ENCODE results near the gene POM121. TPM values are rescaled to one million over a fixed set of nuclear protein-coding genes. Genes with fewer than 3 reads are reported as not detected.
A peak's percentile ranks its signal among the peaks of the same experiment; 100 is the strongest.
"Not testable (repeated sequence)": the region's sequence is repeated elsewhere in the genome, so short reads cannot be mapped to it uniquely, and the experiment has no call there.

The POM121 gene
- total RNA-seq: 68.8 and 74.3 TPM in 2 replicates
- long read RNA-seq, partial matches to known transcripts: 5 of 40 reads
- long read RNA-seq, other reads (novel, unspliced or antisense): 35 of 40 reads

DNA sequence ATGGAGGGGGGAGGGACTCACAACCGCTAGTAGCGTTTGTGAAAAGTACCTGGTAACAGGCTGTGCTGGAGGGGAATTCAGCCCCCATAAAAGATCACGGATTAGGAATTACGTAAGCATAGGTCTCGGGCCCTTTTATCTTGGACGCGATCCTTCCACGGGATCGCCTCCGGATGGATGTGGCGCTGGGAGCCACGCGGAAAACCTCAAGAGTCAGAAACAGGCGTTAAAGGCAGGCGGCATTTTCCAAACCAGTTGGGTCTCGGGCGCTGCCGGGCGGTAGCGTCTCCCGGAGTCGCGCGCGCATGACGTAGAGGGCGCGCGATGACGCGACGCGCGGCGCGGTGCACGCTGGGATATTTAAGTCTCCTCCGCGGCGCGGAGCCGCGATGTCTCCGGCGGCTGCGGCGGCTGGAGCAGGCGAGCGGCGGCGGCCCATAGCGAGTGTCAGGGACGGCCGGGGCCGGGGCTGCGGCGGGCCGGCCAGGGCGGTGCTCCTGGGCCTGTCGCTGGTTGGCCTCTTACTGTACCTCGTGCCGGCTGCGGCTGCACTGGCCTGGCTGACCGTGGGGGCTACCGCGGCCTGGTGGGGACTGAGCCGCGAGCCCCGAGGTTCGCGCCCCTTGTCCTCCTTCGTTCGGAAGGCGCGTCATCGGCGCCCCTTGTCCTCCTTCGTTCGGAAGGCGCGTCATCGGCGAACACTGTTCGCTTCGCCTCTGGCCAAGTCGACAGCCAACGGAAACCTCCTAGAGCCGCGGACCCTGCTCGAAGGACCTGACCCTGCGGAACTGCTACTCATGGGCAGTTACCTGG lies at the start of gene POM121:
TSS of gene POM121 (plus strand) at position 363 of the 813 bp plus-strand sequence. CDS start at position 390, 27 bp downstream.
- no peaks in the 10 kb centered on the region for H3K27me3 Mint-ChIP-seq (ENCODE audit: low read depth)
- H3K36me3 Mint-ChIP-seq (ENCODE audit: low read depth): peaks cover 10% of the 10 kb centered on the region
- peak within 1 kb of the TSS; percentile 99 for H3K4me3 Mint-ChIP-seq
- DNase-seq (ENCODE audit: low read depth, low spot score): peak; percentile 74
- no peak for TF ChIP-seq CTCF (conservative IDR thresholded peaks at IDR 0.05)
- H3K27ac Mint-ChIP-seq (ENCODE audit: unreplicated experiment): peak within 1 kb of the TSS; percentile 100
- peaks cover 26% of the 10 kb centered on the region for H3K4me1 Mint-ChIP-seq
- no peaks in the 10 kb centered on the region for H3K9me3 Mint-ChIP-seq

- not testable (repeated sequence) for H3K9me3 Mint-ChIP-seq; H3K36me3 Mint-ChIP-seq (ENCODE audit: low read depth); H3K27me3 Mint-ChIP-seq (ENCODE audit: low read depth)
- Mint-ChIP-seq H3K4me1 (peaks cover 15% of the 10 kb centered on the region), H3K27ac (ENCODE audit: unreplicated experiment) (peak overlapping the region; percentile 86), H3K4me3 (peak overlapping the region; percentile 97)
- TF ChIP-seq CTCF (conservative IDR thresholded peaks at IDR 0.05): peak; percentile 27
- peak; percentile 64 for DNase-seq (ENCODE audit: low read depth, low spot score)
These were observed 45.7 kb upstream of the POM121 start for GRCh38 chr7:72879079-72879736.

DNA sequence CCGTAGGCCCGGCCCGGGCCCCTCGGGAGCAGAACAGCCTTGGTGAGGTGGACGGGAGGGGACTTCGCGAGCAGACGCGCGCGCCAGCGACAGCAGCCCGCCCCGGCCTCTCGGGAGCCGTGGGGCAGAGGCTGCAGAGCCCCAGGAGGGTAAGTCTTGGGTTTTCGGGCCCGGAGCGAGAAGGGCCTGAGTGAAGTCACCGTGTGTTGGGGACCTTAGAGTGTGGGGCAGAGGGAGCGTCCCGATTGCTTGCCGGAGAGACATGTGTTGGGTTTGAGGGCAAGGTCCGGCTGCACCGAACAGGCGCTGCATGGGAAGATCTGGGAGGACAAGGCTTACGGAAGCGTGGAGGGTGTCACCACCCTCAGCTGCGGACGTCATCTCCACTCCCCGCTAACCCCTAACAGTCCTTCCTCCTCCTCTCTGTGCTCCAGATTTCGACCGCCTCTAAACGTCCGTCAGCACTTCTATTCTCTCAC lies 45.1 kb upstream of the POM121 start:
- peak overlapping the region; percentile 97 for H3K4me3 Mint-ChIP-seq
- H3K4me1 Mint-ChIP-seq: peaks cover 15% of the 10 kb centered on the region
- peak overlapping the region; percentile 54 for H3K27ac Mint-ChIP-seq (ENCODE audit: unreplicated experiment)
- not testable (repeated sequence) for H3K9me3 Mint-ChIP-seq; H3K27me3 Mint-ChIP-seq (ENCODE audit: low read depth); H3K36me3 Mint-ChIP-seq (ENCODE audit: low read depth)
- DNase-seq (ENCODE audit: low read depth, low spot score): peak; percentile 6

DNA sequence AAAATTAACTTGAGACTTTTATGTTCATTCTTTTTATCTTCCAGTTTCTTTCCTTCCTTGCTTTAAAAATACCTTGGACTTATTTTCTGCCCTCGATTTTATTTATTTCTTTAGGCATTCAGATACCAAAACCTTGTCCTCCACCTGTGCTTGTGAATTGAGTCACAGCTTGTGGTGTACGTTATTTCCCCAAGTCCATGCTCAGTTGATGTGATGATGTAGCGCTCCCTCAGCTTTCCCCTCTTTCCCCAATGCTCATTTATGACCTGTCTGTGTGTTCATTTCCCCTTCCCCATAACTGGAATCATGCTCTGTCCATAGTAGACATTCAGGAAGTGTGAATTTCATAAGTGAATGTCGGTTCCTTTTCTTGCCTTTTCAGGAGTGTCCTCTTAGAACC lies 33.1 kb upstream of the POM121 start:
- H3K27ac Mint-ChIP-seq (ENCODE audit: unreplicated experiment); H3K4me3 Mint-ChIP-seq; DNase-seq (ENCODE audit: low read depth, low spot score); H3K4me1 Mint-ChIP-seq; H3K27me3 Mint-ChIP-seq (ENCODE audit: low read depth); H3K9me3 Mint-ChIP-seq: not testable (repeated sequence)
- H3K36me3 Mint-ChIP-seq (ENCODE audit: low read depth): peaks cover 10% of the 10 kb centered on the region

DNA sequence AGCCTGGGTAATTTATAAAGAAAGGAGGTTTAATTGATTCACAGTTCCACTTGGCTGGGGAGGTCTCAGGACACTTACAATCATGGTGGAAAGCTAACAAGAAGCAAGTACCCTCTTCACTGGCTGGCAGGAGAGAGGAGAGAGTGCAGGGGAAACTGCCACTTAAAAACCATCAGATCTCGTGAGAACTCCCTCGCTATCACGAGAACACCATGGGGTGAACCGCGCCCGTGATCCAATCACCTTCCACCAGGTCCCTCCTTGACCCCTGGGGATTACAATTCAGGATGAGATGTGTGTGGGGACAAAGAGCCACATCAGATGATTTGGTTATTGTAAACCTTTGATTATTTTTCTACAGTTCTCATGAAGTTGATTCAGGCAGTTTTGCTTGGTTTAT lies 20.2 kb upstream of the POM121 start:
- DNase-seq (ENCODE audit: low read depth, low spot score); H3K27me3 Mint-ChIP-seq (ENCODE audit: low read depth); H3K27ac Mint-ChIP-seq (ENCODE audit: unreplicated experiment); H3K4me3 Mint-ChIP-seq; H3K4me1 Mint-ChIP-seq; H3K9me3 Mint-ChIP-seq: not testable (repeated sequence)
- peaks cover 26% of the 10 kb centered on the region for H3K36me3 Mint-ChIP-seq (ENCODE audit: low read depth)

GRCh38 chr7:72908422-72908821 lies 16.5 kb upstream of the POM121 start:
- peaks cover 19% of the 10 kb centered on the region for H3K36me3 Mint-ChIP-seq (ENCODE audit: low read depth)
- not testable (repeated sequence) for DNase-seq (ENCODE audit: low read depth, low spot score); H3K4me1 Mint-ChIP-seq; H3K4me3 Mint-ChIP-seq; H3K9me3 Mint-ChIP-seq; H3K27ac Mint-ChIP-seq (ENCODE audit: unreplicated experiment); H3K27me3 Mint-ChIP-seq (ENCODE audit: low read depth)

DNA sequence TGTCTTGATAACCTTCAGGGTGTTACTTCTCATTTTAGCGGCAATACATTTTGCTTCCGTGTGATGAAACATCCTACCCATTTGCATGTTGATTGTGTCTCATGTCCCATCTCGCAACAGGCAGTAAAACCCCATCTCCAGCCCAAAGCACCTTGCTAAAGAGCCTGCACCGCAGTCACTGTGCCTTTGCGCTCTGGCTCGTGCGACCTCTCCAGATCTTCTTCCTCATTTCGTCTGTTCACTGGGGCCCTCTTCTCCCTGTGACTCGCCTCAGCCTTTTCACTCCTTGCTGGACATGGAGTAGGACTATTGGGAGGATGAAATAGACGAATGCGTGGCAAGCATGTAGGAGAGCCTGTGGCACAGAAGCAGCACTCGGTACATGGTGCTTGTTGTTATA lies 13.5 kb upstream of the POM121 start:
- not testable (repeated sequence) for H3K27me3 Mint-ChIP-seq (ENCODE audit: low read depth); H3K27ac Mint-ChIP-seq (ENCODE audit: unreplicated experiment); H3K4me3 Mint-ChIP-seq; H3K4me1 Mint-ChIP-seq; H3K9me3 Mint-ChIP-seq; DNase-seq (ENCODE audit: low read depth, low spot score)
- peaks cover 21% of the 10 kb centered on the region for H3K36me3 Mint-ChIP-seq (ENCODE audit: low read depth)

GRCh38 chr7:72913750-72914149 lies 11.1 kb upstream of the POM121 start:
- H3K27ac Mint-ChIP-seq (ENCODE audit: unreplicated experiment): peak overlapping the region; percentile 46
- peaks cover 13% of the 10 kb centered on the region for H3K36me3 Mint-ChIP-seq (ENCODE audit: low read depth)

More at GRCh38 chr7:72913750-72914149, 11.1 kb upstream of the POM121 start:
- not testable (repeated sequence) for H3K27me3 Mint-ChIP-seq (ENCODE audit: low read depth); H3K9me3 Mint-ChIP-seq; DNase-seq (ENCODE audit: low read depth, low spot score); H3K4me3 Mint-ChIP-seq
- peaks cover 27% of the 10 kb centered on the region for H3K4me1 Mint-ChIP-seq
